ENCODE data around the gene C1QTNF7.

GRCh38 chr4:15400226-15400625 lies 27.6 kb upstream of the C1QTNF7 start:
- TF ChIP-seq CTCF (IDR thresholded peaks at IDR 0.05; ENCODE audit: low read depth, low read length, poor library complexity, severe bottlenecking) (no peak), EZH2phosphoT487 (IDR thresholded peaks at IDR 0.05; ENCODE audit: borderline replicate concordance, low read length) (no peak)
